Suprapubic skin (tissue), 4 donors: ENCODE measurements around the gene ANKRD31. TPM values are rescaled to one million over a fixed set of nuclear protein-coding genes. Genes with fewer than 3 reads are reported as not detected.

ENCODE experiments used
- DNase-seq, 2 donors: peaks; one replicate each; pipeline ENCODE4 v3.0.0-alpha.2; 2019; ENCODE audit warnings: low spot score in 2 of 2
- H3K27ac ChIP-seq: fragments of 200-600 bp; sonication (generic); one replicate; pipeline ENCODE4 v1.5.1; 2019
- H3K27me3 ChIP-seq: fragments of 200-600 bp; sonication (generic); one replicate; pipeline ENCODE4 v1.5.1; 2019
- H3K36me3 ChIP-seq: fragments of 200-600 bp; sonication (generic); one replicate; pipeline ENCODE4 v1.5.1; 2019
- H3K4me1 ChIP-seq: fragments of 200-600 bp; sonication (generic); one replicate; pipeline ENCODE4 v1.5.1; 2019
- H3K4me3 ChIP-seq: fragments of 200-600 bp; sonication (generic); one replicate; pipeline ENCODE4 v1.5.1; 2019; ENCODE audit warnings: mild to moderate bottlenecking
- H3K9me3 ChIP-seq: fragments of 200-600 bp; sonication (generic); one replicate; pipeline ENCODE4 v1.5.1; 2019
- EP300 ChIP-seq: sonication (generic); formaldehyde crosslinking; IDR thresholded peaks from one replicate; pipeline ENCODE4 v1.6.1; 2017; ENCODE audit warnings: antibody characterized with exemption
- POLR2A ChIP-seq, 2 donors: fragments of 450-650 bp; IDR thresholded peaks; one replicate each; pipeline ENCODE4 v1.6.1; 2017; ENCODE audit warnings: antibody characterized with exemption in 2 of 2, mild to moderate bottlenecking in 2 of 2, moderate library complexity in 2 of 2
- POLR2AphosphoS5 ChIP-seq, 3 donors: sonication (generic); formaldehyde crosslinking; IDR thresholded peaks; one replicate each; pipeline ENCODE4 v1.6.1; 2017; ENCODE audit warnings: antibody characterized with exemption in 3 of 3
- WGBS: methylation state at CpG from one replicate; pipeline ENCODE4 v1.1.5; 2018; 5-methylcytosine and 5-hydroxymethylcytosine counted together
- total RNA-seq, 4 donors: library from RNA; depleted of rRNA; stranded (reverse); fragments of >200 nt; gene quantifications; one replicate each; pipeline ENCODE4 v1.1.0, GENCODE V29; 2016
- TF ChIP-seq, protein P1 (sequence below), 2 donors: fragments of 200-600 bp in 1 of 2; fragments of 450-650 bp in 1 of 2; sonication (generic) in 1 of 2; IDR thresholded peaks; one replicate each; pipeline ENCODE4 v1.5.1; 2016 to 2019; ENCODE audit warnings: antibody characterized with exemption in 2 of 2, mild to moderate bottlenecking in 1 of 2, moderate library complexity in 1 of 2

Gene ANKRD31
- total RNA-seq, 4 donors from 2014 or later = 0.19 to 0.26 (median 0.21) TPM; not detected in 1

DNA sequence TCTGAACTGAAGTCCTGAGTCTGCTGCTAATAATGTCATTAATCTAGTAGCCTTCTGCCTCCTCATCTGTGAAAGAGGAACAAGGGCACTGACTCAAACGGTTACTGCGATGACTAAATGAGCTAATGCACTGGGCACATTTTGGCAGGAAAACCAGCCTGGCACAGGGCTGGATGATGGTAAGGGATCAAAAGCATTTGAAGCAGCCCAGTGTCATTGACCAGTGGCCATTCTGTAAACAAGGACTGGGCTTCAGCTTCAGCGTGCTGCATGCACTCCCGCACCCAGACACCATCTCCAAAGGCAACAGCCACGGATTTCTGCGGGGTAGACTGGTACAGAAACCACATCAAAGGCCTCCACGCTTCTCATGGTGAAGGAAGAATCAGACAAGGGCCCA, 192.3 kb downstream of the ANKRD31 start:
- WGBS = 79% methylated on average over 7 of the region's 7 CpGs
- TF ChIP-seq POLR2AphosphoS5 (IDR thresholded peaks at IDR 0.05) = no peak
- no peak for TF ChIP-seq POLR2A (IDR thresholded peaks at IDR 0.05)
- TF ChIP-seq, protein P1, sequence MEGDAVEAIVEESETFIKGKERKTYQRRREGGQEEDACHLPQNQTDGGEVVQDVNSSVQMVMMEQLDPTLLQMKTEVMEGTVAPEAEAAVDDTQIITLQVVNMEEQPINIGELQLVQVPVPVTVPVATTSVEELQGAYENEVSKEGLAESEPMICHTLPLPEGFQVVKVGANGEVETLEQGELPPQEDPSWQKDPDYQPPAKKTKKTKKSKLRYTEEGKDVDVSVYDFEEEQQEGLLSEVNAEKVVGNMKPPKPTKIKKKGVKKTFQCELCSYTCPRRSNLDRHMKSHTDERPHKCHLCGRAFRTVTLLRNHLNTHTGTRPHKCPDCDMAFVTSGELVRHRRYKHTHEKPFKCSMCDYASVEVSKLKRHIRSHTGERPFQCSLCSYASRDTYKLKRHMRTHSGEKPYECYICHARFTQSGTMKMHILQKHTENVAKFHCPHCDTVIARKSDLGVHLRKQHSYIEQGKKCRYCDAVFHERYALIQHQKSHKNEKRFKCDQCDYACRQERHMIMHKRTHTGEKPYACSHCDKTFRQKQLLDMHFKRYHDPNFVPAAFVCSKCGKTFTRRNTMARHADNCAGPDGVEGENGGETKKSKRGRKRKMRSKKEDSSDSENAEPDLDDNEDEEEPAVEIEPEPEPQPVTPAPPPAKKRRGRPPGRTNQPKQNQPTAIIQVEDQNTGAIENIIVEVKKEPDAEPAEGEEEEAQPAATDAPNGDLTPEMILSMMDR (IDR thresholded peaks at IDR 0.05) = no peak
- TF ChIP-seq EP300 = no peak
- Histone ChIP-seq H3K9me3 (no peaks in the 10 kb centered on the region), H3K27ac (no peak overlapping the region), H3K36me3 (no peaks in the 10 kb centered on the region), H3K4me1 (peaks cover 12% of the 10 kb centered on the region), H3K27me3 (no peaks in the 10 kb centered on the region), H3K4me3 (no peak overlapping the region)
- DNase-seq = no peak

DNA sequence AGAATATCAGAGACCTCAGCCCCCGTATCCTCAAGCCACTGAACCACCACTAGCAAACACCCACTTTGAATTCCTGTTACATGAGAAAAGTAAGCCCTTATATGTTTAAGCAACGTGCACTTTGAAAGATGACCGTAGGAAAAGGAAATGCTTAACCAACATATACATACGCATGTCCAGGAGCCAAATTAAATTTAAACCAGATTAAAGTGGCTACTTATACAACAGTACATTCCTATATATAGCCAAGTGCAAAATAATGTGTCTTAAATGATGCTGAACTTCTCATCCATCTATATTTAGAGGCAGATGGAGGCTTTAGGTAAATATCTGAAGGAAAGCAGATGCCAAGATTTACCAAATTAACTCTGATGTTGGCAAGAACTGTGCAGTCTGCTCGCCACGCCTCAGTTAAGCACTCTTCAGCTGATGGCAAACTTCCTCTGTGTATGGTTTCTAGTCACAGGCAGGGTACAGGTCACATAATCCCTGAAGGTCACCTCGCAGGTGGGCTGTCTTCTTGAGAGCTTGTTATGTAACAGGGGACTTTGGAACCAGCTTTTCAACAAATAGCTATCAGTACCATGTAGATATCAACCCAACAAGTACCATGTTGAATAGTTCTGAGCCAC, 192.9 kb downstream of the ANKRD31 start:
- 85% methylated on average over 7 of the region's 7 CpGs for WGBS
- Histone ChIP-seq H3K27ac (no peak overlapping the region), H3K36me3 (no peaks in the 10 kb centered on the region), H3K9me3 (no peaks in the 10 kb centered on the region), H3K4me3 (no peak overlapping the region), H3K27me3 (no peaks in the 10 kb centered on the region), H3K4me1 (peaks cover 6% of the 10 kb centered on the region)
- no peak for TF ChIP-seq POLR2AphosphoS5 (IDR thresholded peaks at IDR 0.05)
- TF ChIP-seq, protein P1 (IDR thresholded peaks at IDR 0.05) = no peak
- no peak for TF ChIP-seq EP300
- no peak for TF ChIP-seq POLR2A (IDR thresholded peaks at IDR 0.05)
- DNase-seq = no peak

DNA sequence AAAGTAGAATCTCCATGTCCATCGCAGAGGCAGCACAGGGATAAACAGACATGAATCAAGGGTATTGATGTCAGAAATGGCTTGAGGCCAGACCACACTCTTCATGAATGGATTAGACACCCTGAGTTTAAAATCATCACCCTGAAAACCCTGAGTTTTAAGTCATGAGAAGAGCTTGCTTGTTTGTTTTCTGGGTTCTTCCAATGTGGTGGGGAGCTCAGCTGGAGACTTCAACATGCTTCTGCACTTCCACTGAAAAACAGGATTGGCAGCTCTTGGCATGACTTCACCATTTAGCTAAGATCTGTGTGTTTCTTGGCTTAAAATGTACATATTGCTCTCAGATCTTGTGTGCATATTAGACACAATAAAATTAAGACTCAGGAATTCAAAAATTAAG, 194.2 kb downstream of the ANKRD31 start:
- TF ChIP-seq, protein P1 (IDR thresholded peaks at IDR 0.05) = no peak
- TF ChIP-seq EP300 (no peak), POLR2A (IDR thresholded peaks at IDR 0.05) (no peak), POLR2AphosphoS5 (IDR thresholded peaks at IDR 0.05) (no peak)
- WGBS = 83% methylated on average over 1 of the region's 1 CpG
- DNase-seq = no peak
- H3K27me3 ChIP-seq = no peaks in the 10 kb centered on the region
- peaks cover 4% of the 10 kb centered on the region for H3K4me1 ChIP-seq
- no peaks in the 10 kb centered on the region for H3K9me3 ChIP-seq
- no peak overlapping the region for H3K4me3 ChIP-seq
- no peaks in the 10 kb centered on the region for H3K36me3 ChIP-seq
- no peak overlapping the region for H3K27ac ChIP-seq

DNA sequence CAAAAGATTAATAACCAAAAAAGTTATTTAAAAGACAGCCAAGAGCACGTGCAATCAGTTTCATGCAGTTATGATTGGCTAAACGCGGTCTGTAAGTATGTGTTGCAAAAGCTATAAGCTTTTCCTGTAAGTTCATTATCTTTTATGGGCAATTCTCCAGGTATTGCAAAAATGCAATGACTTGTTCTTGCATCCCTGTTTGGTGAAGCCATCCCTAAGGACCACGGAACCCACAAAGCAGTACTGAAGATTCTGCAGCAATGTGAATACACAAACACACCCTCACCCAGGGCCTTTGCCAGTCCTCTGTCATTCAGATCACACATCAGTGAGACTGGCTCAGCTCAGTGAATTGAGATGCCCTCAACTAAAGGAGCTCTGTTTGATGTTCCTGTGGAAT, 195.7 kb downstream of the ANKRD31 start:
- H3K36me3 ChIP-seq = no peaks in the 10 kb centered on the region
- 74% methylated on average over 4 of the region's 4 CpGs for WGBS
- no peak for DNase-seq
- TF ChIP-seq POLR2AphosphoS5 (IDR thresholded peaks at IDR 0.05) = no peak
- TF ChIP-seq EP300 = no peak
- TF ChIP-seq, protein P1 (IDR thresholded peaks at IDR 0.05) = no peak
- no peak for TF ChIP-seq POLR2A (IDR thresholded peaks at IDR 0.05)
- no peak overlapping the region for H3K4me3 ChIP-seq
- H3K27ac ChIP-seq = no peak overlapping the region
- no peaks in the 10 kb centered on the region for H3K27me3 ChIP-seq
- peaks cover 4% of the 10 kb centered on the region for H3K4me1 ChIP-seq
- no peaks in the 10 kb centered on the region for H3K9me3 ChIP-seq

DNA sequence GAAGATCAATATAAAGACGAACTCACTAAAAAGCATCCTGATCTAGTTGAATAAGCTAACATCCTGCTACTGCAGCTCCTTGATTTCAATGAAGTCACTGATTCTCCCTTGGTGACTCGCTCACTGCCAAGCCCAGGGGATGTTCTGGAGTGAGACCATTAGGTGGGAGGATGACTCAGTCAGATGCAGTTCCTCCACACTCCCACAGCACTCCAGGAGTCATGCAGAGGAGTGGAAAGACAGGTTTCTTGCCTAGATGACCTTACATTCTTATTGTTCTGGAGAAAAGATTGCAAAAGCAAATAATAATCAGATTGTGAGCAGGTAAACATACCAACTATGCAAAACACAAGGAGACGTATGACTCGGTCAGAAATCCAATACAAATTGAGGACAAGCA, 199.6 kb downstream of the ANKRD31 start:
- TF ChIP-seq EP300 (no peak), POLR2A (IDR thresholded peaks at IDR 0.05) (no peak), POLR2AphosphoS5 (IDR thresholded peaks at IDR 0.05) (no peak)
- TF ChIP-seq, protein P1 (IDR thresholded peaks at IDR 0.05) = no peak
- Histone ChIP-seq H3K36me3 (no peaks in the 10 kb centered on the region), H3K9me3 (no peaks in the 10 kb centered on the region), H3K4me1 (no peaks in the 10 kb centered on the region), H3K27me3 (no peaks in the 10 kb centered on the region), H3K4me3 (no peak overlapping the region), H3K27ac (peak overlapping the region; percentile 59)
- no peak for DNase-seq
- 45% methylated on average over 4 of the region's 4 CpGs for WGBS
